ENCODE measurements around the gene EPS15.

The EPS15 gene

DNA sequence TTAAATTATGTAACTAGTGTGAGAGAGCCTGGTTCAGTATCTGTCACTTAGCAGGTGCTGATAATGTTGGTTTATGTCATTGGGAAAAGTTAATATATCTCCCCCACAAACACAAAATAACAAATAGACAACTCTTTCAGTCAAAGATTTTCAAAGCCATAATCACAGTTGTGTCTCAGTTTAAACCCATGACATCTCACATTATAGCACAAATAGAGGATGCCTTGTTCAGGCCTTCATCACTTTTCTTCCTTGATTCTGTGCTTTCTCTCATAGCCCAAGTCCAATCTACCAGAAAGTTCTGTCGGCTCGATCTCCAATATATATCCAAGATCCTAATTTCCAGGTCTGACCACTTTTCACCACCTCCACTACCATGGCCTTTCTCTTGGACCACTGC, 6.2 kb upstream of the EPS15 start:
- Histone ChIP-seq H3K4me1 (ENCODE audit: control insufficient read depth, insufficient read depth, low read length) (no peaks in the 10 kb centered on the region), H3K27ac (ENCODE audit: low read length) (no peak overlapping the region)
- no CpG with 5 or more reads among the region's 2 CpGs for WGBS (ENCODE audit: insufficient coverage, insufficient read length)

DNA sequence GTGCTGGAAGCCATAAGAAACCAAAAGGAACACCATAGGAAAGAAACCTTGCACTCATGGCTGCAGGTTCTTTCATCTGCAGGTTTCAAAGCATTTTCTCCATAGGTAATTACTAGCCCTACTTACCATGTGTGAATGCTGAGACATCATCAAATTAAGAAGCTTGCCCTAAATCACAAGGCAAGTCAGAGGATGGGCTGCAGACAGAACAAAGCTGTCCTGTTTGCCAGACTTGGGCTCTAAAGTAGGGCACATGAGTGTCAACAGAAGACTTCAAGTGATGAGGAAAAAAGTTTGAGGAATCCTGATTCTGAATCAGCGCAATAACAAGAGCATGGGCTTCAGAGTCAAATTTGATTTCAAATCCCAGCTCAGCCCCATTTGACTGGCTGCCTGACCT, 5.8 kb upstream of the EPS15 start:
- H3K36me3 ChIP-seq (ENCODE audit: control insufficient read depth, insufficient read depth, low read length): no peaks in the 10 kb centered on the region
- no peaks in the 10 kb centered on the region for H3K4me1 ChIP-seq (ENCODE audit: control insufficient read depth, insufficient read depth, low read length)
- H3K4me3 ChIP-seq (ENCODE audit: low read length): no peak overlapping the region
- H3K9me3 ChIP-seq (ENCODE audit: control insufficient read depth, insufficient read depth, low read length): no peaks in the 10 kb centered on the region
- H3K27ac ChIP-seq (ENCODE audit: low read length): no peak overlapping the region
- no peaks in the 10 kb centered on the region for H3K27me3 ChIP-seq (ENCODE audit: control insufficient read depth, insufficient read depth, low read length)
- no peak for DNase-seq (ENCODE audit: low read depth, low spot score)
- no CpG with 5 or more reads among the region's 1 CpG for WGBS (ENCODE audit: insufficient coverage, insufficient read length)

More for the DNA sequence above, 6.2 kb upstream of the EPS15 start:
- H3K27me3 ChIP-seq (ENCODE audit: control insufficient read depth, insufficient read depth, low read length): no peaks in the 10 kb centered on the region
- H3K9me3 ChIP-seq (ENCODE audit: control insufficient read depth, insufficient read depth, low read length): no peaks in the 10 kb centered on the region
- no peak for DNase-seq (ENCODE audit: low read depth, low spot score)
- no peak overlapping the region for H3K4me3 ChIP-seq (ENCODE audit: low read length)
- H3K36me3 ChIP-seq (ENCODE audit: control insufficient read depth, insufficient read depth, low read length): no peaks in the 10 kb centered on the region

DNA sequence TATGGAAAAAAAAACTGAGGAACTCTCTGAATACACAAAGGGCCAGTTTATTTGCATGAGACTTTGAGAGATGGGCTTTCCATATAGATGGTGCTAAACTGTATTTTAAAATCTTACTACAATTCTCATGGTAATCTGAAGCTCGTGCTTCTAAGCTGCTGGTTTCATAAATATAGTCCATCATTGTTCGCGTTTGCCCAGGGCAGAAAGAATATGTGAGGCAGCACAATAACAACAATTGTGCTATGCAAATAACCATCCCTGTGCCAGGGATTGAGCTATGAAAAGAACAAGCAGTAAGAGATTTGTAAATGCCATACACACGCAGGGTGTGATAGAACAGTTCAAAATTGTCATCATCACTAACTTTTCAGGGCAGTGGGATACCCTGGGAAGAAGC, 4.9 kb upstream of the EPS15 start:
- no peaks in the 10 kb centered on the region for H3K27me3 ChIP-seq (ENCODE audit: control insufficient read depth, insufficient read depth, low read length)
- WGBS (ENCODE audit: insufficient coverage, insufficient read length): no CpG with 5 or more reads among the region's 4 CpGs
- H3K36me3 ChIP-seq (ENCODE audit: control insufficient read depth, insufficient read depth, low read length): no peaks in the 10 kb centered on the region
- no peak for DNase-seq (ENCODE audit: low read depth, low spot score)
- no peaks in the 10 kb centered on the region for H3K9me3 ChIP-seq (ENCODE audit: control insufficient read depth, insufficient read depth, low read length)
- no peak overlapping the region for H3K27ac ChIP-seq (ENCODE audit: low read length)
- no peaks in the 10 kb centered on the region for H3K4me1 ChIP-seq (ENCODE audit: control insufficient read depth, insufficient read depth, low read length)
- no peak overlapping the region for H3K4me3 ChIP-seq (ENCODE audit: low read length)

DNA sequence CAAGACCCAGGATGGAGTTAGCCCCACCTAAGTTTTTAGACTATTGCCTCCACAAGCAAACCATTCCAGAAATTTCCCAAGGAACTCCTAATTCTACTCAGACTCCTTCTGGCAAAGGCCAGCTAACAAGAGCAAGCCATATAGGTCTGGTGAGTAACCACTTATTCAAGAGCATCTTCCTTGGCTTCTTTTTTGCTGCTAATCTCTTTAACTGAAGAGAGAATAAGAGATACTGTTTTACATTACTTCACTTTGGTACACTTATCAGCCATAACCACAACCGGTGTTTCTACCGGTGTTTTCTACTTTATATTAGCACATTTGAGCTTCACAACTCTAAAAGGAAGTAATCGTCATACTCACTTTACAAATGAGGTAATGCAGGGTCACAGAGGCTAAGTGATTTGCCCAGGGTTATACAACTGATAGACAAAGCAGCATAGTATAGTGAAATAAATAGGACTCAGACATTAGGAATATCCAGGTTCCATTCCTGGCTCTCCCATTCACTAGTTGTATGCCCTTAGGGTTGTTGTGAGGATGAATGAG, 1.7 kb upstream of the EPS15 start:
- DNase-seq (ENCODE audit: low read depth, low spot score): no peak
- H3K36me3 ChIP-seq (ENCODE audit: control insufficient read depth, insufficient read depth, low read length): no peaks in the 10 kb centered on the region
- H3K9me3 ChIP-seq (ENCODE audit: control insufficient read depth, insufficient read depth, low read length): no peaks in the 10 kb centered on the region
- no CpG with 5 or more reads among the region's 3 CpGs for WGBS (ENCODE audit: insufficient coverage, insufficient read length)
- H3K27me3 ChIP-seq (ENCODE audit: control insufficient read depth, insufficient read depth, low read length): no peaks in the 10 kb centered on the region
- H3K27ac ChIP-seq (ENCODE audit: low read length): no peak overlapping the region
- H3K4me3 ChIP-seq (ENCODE audit: low read length): no peak overlapping the region
- H3K4me1 ChIP-seq (ENCODE audit: control insufficient read depth, insufficient read depth, low read length): no peaks in the 10 kb centered on the region

DNA sequence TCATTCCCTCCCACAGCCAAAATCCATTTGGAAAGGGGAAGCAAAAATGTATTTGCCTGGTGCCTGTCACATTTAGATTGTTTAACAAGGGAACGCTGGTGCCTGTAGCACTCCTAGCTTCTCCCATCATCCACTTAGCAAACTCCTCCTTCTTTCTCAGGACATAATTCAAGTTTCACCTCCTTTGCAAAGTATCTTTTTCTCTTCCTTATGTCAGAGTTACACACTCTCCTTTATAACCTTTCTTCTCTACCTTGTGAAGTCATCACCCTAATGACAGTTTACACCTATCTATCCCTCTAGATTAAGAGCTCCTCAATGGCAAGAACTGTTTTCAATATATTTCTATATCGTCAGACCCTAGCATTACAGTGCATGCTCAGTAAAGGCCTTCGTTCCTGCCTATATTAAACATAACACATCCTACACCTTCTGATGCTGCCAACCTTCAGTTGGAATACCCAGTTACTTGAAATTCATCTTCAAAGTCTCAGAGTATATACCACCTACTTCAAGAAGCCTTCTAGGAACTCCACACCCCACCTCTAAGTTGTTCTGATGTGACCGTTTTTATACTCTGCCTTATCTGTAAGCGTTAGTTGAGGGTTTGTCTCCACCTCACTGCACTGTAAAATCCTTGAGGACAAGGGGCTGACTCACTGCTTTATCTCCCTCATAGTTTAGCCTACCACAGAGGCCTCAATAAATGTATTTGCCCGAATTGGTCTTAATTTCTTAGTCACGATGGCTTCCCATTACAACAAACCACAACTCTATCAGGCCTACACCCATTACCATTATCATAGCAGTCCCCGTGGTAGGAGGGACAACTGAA, 1.0 kb upstream of the EPS15 start:
- no peak overlapping the region for H3K4me3 ChIP-seq (ENCODE audit: low read length)
- no peak overlapping the region for H3K27ac ChIP-seq (ENCODE audit: low read length)

DNA sequence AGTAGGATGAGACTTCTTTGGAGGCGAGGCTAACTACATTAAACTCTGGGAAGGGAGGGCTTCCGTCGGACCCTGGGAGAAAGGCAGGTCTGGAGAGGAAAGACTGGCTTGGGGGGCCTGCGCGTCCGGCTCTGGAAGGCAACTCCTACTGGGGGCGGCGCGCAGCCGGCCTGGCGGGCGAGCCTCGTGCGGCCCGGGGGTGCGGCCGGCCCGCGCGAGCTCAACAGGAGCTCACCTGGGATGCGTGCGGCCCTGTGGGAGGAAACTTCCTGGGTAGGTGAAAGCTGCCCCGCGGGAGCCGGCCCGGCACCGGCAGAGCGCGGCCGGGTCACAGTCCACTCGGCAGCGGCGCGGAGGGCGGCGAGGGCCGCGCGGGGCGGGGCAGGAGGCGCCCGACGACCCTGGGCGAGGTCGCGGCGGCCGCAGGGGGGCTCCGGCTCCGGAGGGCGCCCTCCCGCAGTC, 449 bp downstream of the EPS15 start:
- no peaks in the 10 kb centered on the region for H3K36me3 ChIP-seq (ENCODE audit: control insufficient read depth, insufficient read depth, low read length)
- H3K27ac ChIP-seq (ENCODE audit: low read length): no peak overlapping the region
- peak overlapping the region; percentile 91 for H3K4me3 ChIP-seq (ENCODE audit: low read length)
- no peaks in the 10 kb centered on the region for H3K4me1 ChIP-seq (ENCODE audit: control insufficient read depth, insufficient read depth, low read length)
- H3K27me3 ChIP-seq (ENCODE audit: control insufficient read depth, insufficient read depth, low read length): no peaks in the 10 kb centered on the region
- H3K9me3 ChIP-seq (ENCODE audit: control insufficient read depth, insufficient read depth, low read length): no peaks in the 10 kb centered on the region
- no CpG with 5 or more reads among the region's 52 CpGs for WGBS (ENCODE audit: insufficient coverage, insufficient read length)
- DNase-seq (ENCODE audit: low read depth, low spot score): no peak

More for the DNA sequence above, 1.0 kb upstream of the EPS15 start:
- DNase-seq (ENCODE audit: low read depth, low spot score): no peak
- WGBS (ENCODE audit: insufficient coverage, insufficient read length): no CpG with 5 or more reads among the region's 8 CpGs
- H3K36me3 ChIP-seq (ENCODE audit: control insufficient read depth, insufficient read depth, low read length): no peaks in the 10 kb centered on the region
- H3K9me3 ChIP-seq (ENCODE audit: control insufficient read depth, insufficient read depth, low read length): no peaks in the 10 kb centered on the region
- no peaks in the 10 kb centered on the region for H3K4me1 ChIP-seq (ENCODE audit: control insufficient read depth, insufficient read depth, low read length)
- no peaks in the 10 kb centered on the region for H3K27me3 ChIP-seq (ENCODE audit: control insufficient read depth, insufficient read depth, low read length)

DNA sequence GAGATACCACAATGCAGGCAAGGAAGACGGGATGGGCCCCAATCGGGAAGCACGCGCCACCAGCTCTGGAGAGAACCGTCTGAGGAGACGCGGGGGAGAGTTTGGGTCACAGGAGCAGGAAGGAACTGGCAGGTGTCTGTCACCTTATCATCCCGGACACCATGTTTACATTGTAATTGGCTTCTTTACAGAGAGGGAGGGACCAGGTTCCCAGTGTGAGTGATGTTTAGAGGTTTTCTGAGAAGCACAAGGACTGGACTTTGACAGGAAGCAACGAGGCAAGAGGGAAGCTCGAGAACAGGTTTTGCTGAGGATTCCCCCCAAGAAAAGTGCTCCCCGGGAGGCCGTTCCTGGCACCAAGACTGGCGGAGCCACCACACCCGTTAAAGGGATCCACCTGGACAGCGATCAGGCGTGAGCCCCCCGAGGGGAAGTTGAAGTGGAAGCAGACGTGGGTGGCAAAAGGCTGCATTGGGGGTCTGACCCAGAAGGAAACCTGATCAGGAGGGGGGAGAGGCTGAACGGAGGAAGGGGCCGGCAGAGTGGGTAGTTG, 957 bp downstream of the EPS15 start:
- Histone ChIP-seq H3K36me3 (ENCODE audit: control insufficient read depth, insufficient read depth, low read length) (no peaks in the 10 kb centered on the region), H3K27me3 (ENCODE audit: control insufficient read depth, insufficient read depth, low read length) (no peaks in the 10 kb centered on the region), H3K9me3 (ENCODE audit: control insufficient read depth, insufficient read depth, low read length) (no peaks in the 10 kb centered on the region), H3K27ac (ENCODE audit: low read length) (no peak overlapping the region), H3K4me3 (ENCODE audit: low read length) (peak overlapping the region; percentile 91), H3K4me1 (ENCODE audit: control insufficient read depth, insufficient read depth, low read length) (no peaks in the 10 kb centered on the region)
- no peak for DNase-seq (ENCODE audit: low read depth, low spot score)
- WGBS (ENCODE audit: insufficient coverage, insufficient read length): no CpG with 5 or more reads among the region's 20 CpGs

DNA sequence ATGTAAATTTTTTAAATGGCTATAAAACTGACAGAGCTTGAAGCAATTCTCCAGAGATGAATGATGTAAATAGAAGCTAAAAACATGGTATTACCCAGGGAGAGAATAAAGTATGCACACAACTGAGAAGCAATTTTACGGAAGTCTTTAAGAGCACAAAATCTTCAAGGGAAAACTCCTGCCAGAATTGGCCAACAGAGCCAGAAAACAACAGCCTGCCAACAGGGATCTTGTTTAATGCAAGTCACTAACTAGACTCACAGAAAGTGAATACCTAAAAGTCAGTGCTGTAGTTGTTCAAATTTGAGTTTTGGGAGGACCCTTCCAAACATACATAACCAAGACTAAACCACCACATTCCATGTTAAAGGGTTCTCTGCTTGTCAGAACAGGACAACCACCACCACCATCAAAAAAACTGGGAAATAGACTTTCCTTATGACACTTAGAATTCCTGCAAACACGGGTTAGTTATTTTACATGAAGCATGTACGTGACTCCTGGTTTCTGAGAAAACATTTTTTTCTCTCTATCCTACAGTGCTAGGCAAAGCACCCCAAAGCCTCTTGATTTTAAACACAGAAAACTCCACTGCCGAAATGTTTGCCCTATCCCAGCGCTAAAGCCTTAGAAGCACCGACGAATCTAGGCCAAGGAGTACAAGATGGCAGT, 1.6 kb downstream of the EPS15 start:
- WGBS (ENCODE audit: insufficient coverage, insufficient read length): no CpG with 5 or more reads among the region's 7 CpGs
- H3K9me3 ChIP-seq (ENCODE audit: control insufficient read depth, insufficient read depth, low read length): no peaks in the 10 kb centered on the region
- H3K27ac ChIP-seq (ENCODE audit: low read length): no peak overlapping the region
- no peaks in the 10 kb centered on the region for H3K4me1 ChIP-seq (ENCODE audit: control insufficient read depth, insufficient read depth, low read length)
- no peak for DNase-seq (ENCODE audit: low read depth, low spot score)
- H3K27me3 ChIP-seq (ENCODE audit: control insufficient read depth, insufficient read depth, low read length): no peaks in the 10 kb centered on the region
- H3K36me3 ChIP-seq (ENCODE audit: control insufficient read depth, insufficient read depth, low read length): no peaks in the 10 kb centered on the region
- peak overlapping the region; percentile 91; the same call in 1 of the 2 replicates for H3K4me3 ChIP-seq (ENCODE audit: low read length)

DNA sequence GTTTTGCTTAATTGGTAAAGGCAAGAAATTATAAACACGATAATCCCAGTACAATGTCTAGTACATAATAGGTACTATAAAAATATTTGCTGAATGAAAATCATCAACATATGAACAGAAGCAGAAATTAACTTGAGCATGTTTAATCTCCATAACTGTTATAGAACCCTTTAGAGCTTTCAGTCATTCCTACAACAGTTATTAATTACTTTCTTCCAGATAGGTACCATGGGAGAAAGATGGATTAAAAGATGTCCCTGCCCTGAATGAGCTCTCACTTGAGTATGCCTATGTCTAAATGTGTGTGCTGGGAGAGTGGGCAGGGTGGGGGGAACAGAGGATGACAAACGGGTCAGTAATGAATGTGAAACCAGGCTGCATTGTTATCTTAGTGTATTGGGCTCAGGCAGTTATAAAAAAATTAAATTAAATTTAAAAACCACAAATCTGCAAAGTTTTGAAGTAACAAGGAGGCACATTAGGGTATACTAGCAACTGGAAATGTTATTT, 2.4 kb downstream of the EPS15 start:
- DNase-seq (ENCODE audit: low read depth, low spot score): no peak
- no CpG with 5 or more reads among the region's 2 CpGs for WGBS (ENCODE audit: insufficient coverage, insufficient read length)
- no peaks in the 10 kb centered on the region for H3K4me1 ChIP-seq (ENCODE audit: control insufficient read depth, insufficient read depth, low read length)
- H3K9me3 ChIP-seq (ENCODE audit: control insufficient read depth, insufficient read depth, low read length): no peaks in the 10 kb centered on the region
- no peaks in the 10 kb centered on the region for H3K36me3 ChIP-seq (ENCODE audit: control insufficient read depth, insufficient read depth, low read length)
- H3K4me3 ChIP-seq (ENCODE audit: low read length): no peak overlapping the region
- H3K27ac ChIP-seq (ENCODE audit: low read length): no peak overlapping the region
- H3K27me3 ChIP-seq (ENCODE audit: control insufficient read depth, insufficient read depth, low read length): no peaks in the 10 kb centered on the region

DNA sequence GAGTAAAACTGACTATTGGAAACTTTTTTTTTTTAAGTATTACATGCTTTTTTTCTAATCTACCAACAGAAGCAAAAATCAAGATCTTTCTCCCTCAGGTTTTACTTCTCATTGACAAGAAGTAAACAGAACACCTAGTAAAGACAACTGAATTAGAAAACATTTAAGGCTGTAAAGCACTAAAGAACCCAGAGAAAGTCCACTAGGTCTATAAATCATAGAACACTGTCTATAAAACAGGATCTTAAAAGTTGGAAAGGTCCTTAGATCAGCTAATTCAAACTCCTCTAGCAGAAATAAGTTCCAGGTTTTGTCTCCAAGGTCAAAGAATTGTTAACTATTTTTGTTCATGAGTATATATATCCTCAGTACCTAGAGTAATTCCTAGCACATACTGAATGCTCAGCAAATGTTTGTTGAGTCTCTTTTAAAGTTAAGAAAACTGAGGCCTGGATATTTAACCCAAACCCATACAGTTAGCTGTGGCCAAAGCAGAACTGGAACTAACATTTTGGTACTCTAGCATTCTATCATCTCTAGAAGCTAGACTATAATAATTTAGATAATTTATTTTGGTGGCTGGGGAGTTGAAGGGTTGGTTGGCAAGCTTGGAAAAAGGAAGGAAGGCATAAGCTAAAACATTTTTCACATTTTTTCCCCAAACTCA, 3.0 kb downstream of the EPS15 start:
- no peak for DNase-seq (ENCODE audit: low read depth, low spot score)
- no peak overlapping the region for H3K27ac ChIP-seq (ENCODE audit: low read length)

More for the DNA sequence above, 3.0 kb downstream of the EPS15 start:
- H3K4me1 ChIP-seq (ENCODE audit: control insufficient read depth, insufficient read depth, low read length): no peaks in the 10 kb centered on the region
- no peaks in the 10 kb centered on the region for H3K27me3 ChIP-seq (ENCODE audit: control insufficient read depth, insufficient read depth, low read length)
- no peak overlapping the region for H3K4me3 ChIP-seq (ENCODE audit: low read length)
- H3K9me3 ChIP-seq (ENCODE audit: control insufficient read depth, insufficient read depth, low read length): no peaks in the 10 kb centered on the region
- H3K36me3 ChIP-seq (ENCODE audit: control insufficient read depth, insufficient read depth, low read length): no peaks in the 10 kb centered on the region
